K562 (cell line): ENCODE data around the gene MYO7A. TPM values are rescaled to one million over a fixed set of nuclear protein-coding genes. Genes with fewer than 3 reads are reported as not detected.

Experiments used
- ATAC-seq: fragments of 200-7000 bp; cut with Tn5 transposase; 3 replicates; pipeline ENCODE4 v1.9.1; 2020; ENCODE audit warnings: moderate library complexity
- BruUV-seq: library from RNA; stranded (reverse); fragments of 400-500 nt; replicated peaks from 2 replicates; lab custom pipeline; 2021; lab: Mats Ljungman, UMichigan
- CTCF ChIA-PET: fragments of 300-600 bp; formaldehyde crosslinking; extraction: SDS; loops from one replicate; lab custom pipeline; 2021; ENCODE audit warnings: low intra/inter-chr PET ratio; lab: Yijun Ruan, JAX
- POLR2A ChIA-PET: fragments of 300-600, 350-650 bp; sonication (Branson Sonifier 250); formaldehyde crosslinking; extraction: SDS; loops from one replicate; lab custom pipeline; 2021; ENCODE audit warnings: antibody characterized with exemption, inconsistent platforms; lab: Yijun Ruan, JAX
- DNase-seq, 4 experiments: peaks; one replicate each; pipeline versions ENCODE4 v3.0.0 to v3.0.0-alpha.2; 2011 to 2018; ENCODE audit warnings: low spot score in 3 of 4, mixed read lengths in 3 of 4; ENCODE audit errors: extremely low read depth in 1 of 4
- FAIRE-seq: peaks from 2 replicates; lab custom pipeline; 2011; peaks lifted over from hg19 to GRCh38; lab: Jason Lieb, UNC
- H2AFZ ChIP-seq: 2 replicates; pipeline ENCODE4 v1.6.0; 2011; ENCODE audit warnings: low read depth, low read length, control low read depth, inconsistent platforms
- H3K27ac ChIP-seq: fragments of 200-600 bp; 3 replicates; pipeline ENCODE4 v1.8.0; 2011; ENCODE audit warnings: low read depth, mild to moderate bottlenecking, control low read depth, inconsistent platforms, low read length, moderate library complexity, mixed read lengths; ENCODE audit errors: extremely low read depth
- H3K27me3 ChIP-seq, 2 experiments: fragments of 300-600 bp in 1 of 2; 2 replicates in 1 of 2; 3 replicates in 1 of 2; pipeline versions ENCODE4 v1.6.0 to v1.8.0; 2011; ENCODE audit warnings: inconsistent platforms in 2 of 2, low read length in 2 of 2, mild to moderate bottlenecking in 1 of 2, mixed read lengths in 1 of 2, moderate library complexity in 1 of 2; ENCODE audit not compliant: control insufficient read depth in 2 of 2, insufficient read depth in 2 of 2
- H3K36me3 ChIP-seq: fragments of 300-600 bp; 3 replicates; pipeline ENCODE4 v1.8.0; 2011; ENCODE audit warnings: mild to moderate bottlenecking, low read length, inconsistent platforms; ENCODE audit not compliant: control insufficient read depth, insufficient read depth
- H3K4me1 ChIP-seq, 2 experiments: fragments of 200-600 bp in 1 of 2; replicated peaks in 1 of 2; 2 replicates in 1 of 2; 3 replicates in 1 of 2; pipeline versions ENCODE4 v1.5.1 to v1.8.0; 2011; ENCODE audit warnings: inconsistent platforms in 2 of 2, low read length in 2 of 2, mild to moderate bottlenecking in 1 of 2, mixed read lengths in 1 of 2, moderate library complexity in 1 of 2; ENCODE audit not compliant: control insufficient read depth in 2 of 2, insufficient read depth in 2 of 2
- H3K4me2 ChIP-seq: 2 replicates; pipeline ENCODE4 v1.6.1; 2011; ENCODE audit warnings: low read length, control low read depth, inconsistent platforms, mixed read lengths; ENCODE audit not compliant: insufficient read depth
- H3K4me3 ChIP-seq: fragments of 200-600 bp; sonication (generic), shearing (Covaris generic); 2 replicates; pipeline ENCODE4 v1.5.1; 2016; ENCODE audit warnings: control low read depth, inconsistent platforms
- H3K79me2 ChIP-seq: fragments of 200-600 bp; 3 replicates; pipeline ENCODE4 v1.8.0; 2011; ENCODE audit warnings: low read length, inconsistent platforms; ENCODE audit not compliant: control insufficient read depth, insufficient read depth
- H3K9ac ChIP-seq, 2 experiments: 2 replicates each; pipeline versions ENCODE4 v1.6.0 to v1.6.1; 2011; ENCODE audit warnings: low read depth in 2 of 2, low read length in 2 of 2, control low read depth in 1 of 2, inconsistent platforms in 1 of 2, mild to moderate bottlenecking in 1 of 2, mixed read lengths in 1 of 2; ENCODE audit not compliant: insufficient read depth in 1 of 2
- H3K9me1 ChIP-seq: one replicate; pipeline ENCODE4 v1.6.0; 2011; ENCODE audit warnings: inconsistent platforms, mild to moderate bottlenecking, low read length, moderate library complexity; ENCODE audit not compliant: control insufficient read depth, insufficient read depth
- H3K9me3 ChIP-seq: replicated peaks from 2 replicates; pipeline ENCODE4 v1.5.1; 2011; ENCODE audit warnings: low read depth, low read length, inconsistent platforms; ENCODE audit not compliant: control insufficient read depth, insufficient read depth
- H4K20me1 ChIP-seq: replicated peaks from 2 replicates; pipeline ENCODE4 v1.6.1; 2011; ENCODE audit warnings: low read length, inconsistent platforms, mixed read lengths; ENCODE audit not compliant: control insufficient read depth, insufficient read depth
- ARID2 ChIP-seq: fragments of 450-650 bp; IDR thresholded peaks from 2 replicates; pipeline ENCODE4 v1.6.1; 2017; ENCODE audit warnings: antibody characterized with exemption, mild to moderate bottlenecking
- CTCF ChIP-seq, 3 experiments: IDR thresholded peaks in 2 of 3; conservative IDR thresholded peaks in 1 of 3; 2 replicates each; pipeline ENCODE4 v1.5.1; 2011 to 2012; ENCODE audit warnings: low read length in 3 of 3, mild to moderate bottlenecking in 3 of 3, control low read depth in 2 of 3, improper control_type of control experiment in 1 of 3, inconsistent platforms in 1 of 3, low read depth in 1 of 3, mixed read lengths in 1 of 3, moderate library complexity in 1 of 3; ENCODE audit not compliant: insufficient read depth in 2 of 3
- GABPB2 ChIP-seq: fragments of 250-450 bp; sonication (Bioruptor Pico); conservative IDR thresholded peaks from 2 replicates; pipeline ENCODE4 v1.5.1; 2021; ENCODE audit warnings: mild to moderate bottlenecking
- WGBS: fragments of 100-300 bp; shearing (Covaris generic); methylation state at CpG from one replicate; pipeline ENCODE4 v1.1.6; 2016; ENCODE audit warnings: low coverage, mixed read lengths; ENCODE audit not compliant: insufficient coverage; ENCODE audit errors: missing lambda C conversion rate; 5-methylcytosine and 5-hydroxymethylcytosine counted together
- in situ Hi-C: fragments of 300-500 bp; cut with MboI; formaldehyde crosslinking; loops from 4 replicates; pipeline ENCODE4 v1.15.0; 2018; ENCODE audit warnings: inconsistent platforms, mixed read lengths
- intact Hi-C: fragments of 100-400 bp; cut with micrococcal nuclease; formaldehyde crosslinking; loops from 2 replicates; pipeline ENCODE4 v1.14.2; 2022
- polyA plus RNA-seq, 8 experiments: library from polyadenylated mRNA; depleted of rRNA in 4 of 8; stranded (reverse) in 5 of 8; unstranded in 3 of 8; fragments of >200 nt; fragmentation: Nextera tagmentation in 2 of 8; fragmentation: Illumina TruSeq in 1 of 8; extraction: Ambion mirVana in 2 of 8; extraction: Trizol in 1 of 8; gene quantifications; 2 replicates each; pipeline versions ENCODE4 v1.2.1 to v1.2.3, GENCODE V29; 2011 to 2014; ENCODE audit warnings: inconsistent platforms in 1 of 8, missing spikeins in 1 of 8
- total RNA-seq, 7 experiments: library from RNA; depleted of rRNA in 6 of 7; stranded (reverse); fragments of >200 nt in 6 of 7; fragmentation: Illumina TruSeq in 2 of 7; extraction: Trizol in 2 of 7; gene quantifications; 2 replicates each; pipeline versions ENCODE4 v1.2.1 to v1.2.3, GENCODE V29; 2011 to 2021; ENCODE audit warnings: low replicate concordance in 1 of 7

MYO7A gene
- total and polyA plus RNA-seq, 9 of the 15 experiments (the other 6 are each of a cell fraction or from before 2014, with no cell fraction given), result 0.01 to 0.11 (median 0.07) TPM; not detected in 1

GRCh38 chr11:77190331-77191075 lies 62.5 kb downstream of the MYO7A start:
- ChIA-PET POLR2A (interaction anchor here (0.8 kb wide), 1 partner anchor 531 kb away, joined by 3 read pairs; no protein-coding TSS in a partner anchor), CTCF (interaction anchor here (1.2 to 1.8 kb wide), 2 partner anchors 198 to 358 kb away, joined by 5 to 13 read pairs; no protein-coding TSS in a partner anchor)
- no TSS peak for BruUV-seq
- ATAC-seq (no peak), DNase-seq (peak in 2 of 4 experiments; percentile 28 to 41), FAIRE-seq (no peak)
- WGBS, result 25% methylated on average over 19 of the region's 21 CpGs
- H3K36me3 ChIP-seq, result no peaks in the 10 kb centered on the region
- no peak overlapping the region for H3K4me3 ChIP-seq
- H3K9ac ChIP-seq, result no peak overlapping the region
- H3K4me1 ChIP-seq, result peaks cover 4 to 29% of the 10 kb centered on the region in 2 experiments; a peak in 3 of 5 replicates
- in situ Hi-C loops (loop anchor here (10.0 kb wide), 1 partner anchor 354 kb away; no protein-coding TSS in a partner anchor), intact Hi-C loops (loop anchor here (10.0 kb wide), 1 partner anchor 184 kb away; no protein-coding TSS in a partner anchor)
- no peaks in the 10 kb centered on the region for H3K9me3 ChIP-seq
- H3K79me2 ChIP-seq, result no peaks in the 10 kb centered on the region
- H4K20me1 ChIP-seq, result no peaks in the 10 kb centered on the region
- no peak overlapping the region for H3K27ac ChIP-seq
- TF ChIP-seq ARID2 (no peak), GABPB2 (no peak), CTCF (IDR thresholded peaks at IDR 0.05 in 2 of 3, conservative IDR thresholded peaks at IDR 0.05 in 1 of 3; ENCODE audit: insufficient read depth in 2 of 3, low read depth in 1 of 3, low read length in 3 of 3) (0 out of 6 replicates have a peak, but pooled peaks of 1 of the 3 experiments have one; percentile 17)
- H2AFZ ChIP-seq, result no peak overlapping the region
- peak overlapping the region; percentile 91; the same call in 1 of the 2 replicates for H3K4me2 ChIP-seq
- H3K9me1 ChIP-seq, result no peaks in the 10 kb centered on the region
- H3K27me3 ChIP-seq, result peaks cover 0 to 49% of the 10 kb centered on the region in 2 experiments; a peak in 2 of 5 replicates
